Measurements from ENCODE around the gene MSANTD1.

The MSANTD1 gene

GRCh38 chr4:3237712-3238560, 11.0 kb upstream of the MSANTD1 start:
- TF ChIP-seq CTCF (IDR thresholded peaks at IDR 0.05; ENCODE audit: insufficient read depth, missing control alignments): no peak
- DNase-seq (ENCODE audit: insufficient read length, low spot score) (no peak), FAIRE-seq (no peak)

GRCh38 chr4:3238721-3239120, 10.2 kb upstream of the MSANTD1 start:
- no peak for FAIRE-seq
- no peak for TF ChIP-seq CTCF (IDR thresholded peaks at IDR 0.05; ENCODE audit: insufficient read depth, missing control alignments)

GRCh38 chr4:3239303-3239702, 9.7 kb upstream of the MSANTD1 start:
- TF ChIP-seq CTCF (IDR thresholded peaks at IDR 0.05; ENCODE audit: insufficient read depth, missing control alignments): no peak
- DNase-seq (ENCODE audit: insufficient read length, low spot score) (no peak), FAIRE-seq (no peak)

More at GRCh38 chr4:3238721-3239120, 10.2 kb upstream of the MSANTD1 start:
- no peak for DNase-seq (ENCODE audit: insufficient read length, low spot score)

GRCh38 chr4:3239998-3240920, 8.7 kb upstream of the MSANTD1 start:
- no peak for TF ChIP-seq CTCF (IDR thresholded peaks at IDR 0.05; ENCODE audit: insufficient read depth, missing control alignments)
- FAIRE-seq (no peak), DNase-seq (ENCODE audit: insufficient read length, low spot score) (no peak)

- TF ChIP-seq CTCF (IDR thresholded peaks at IDR 0.05; ENCODE audit: insufficient read depth, missing control alignments): no peak
- DNase-seq (ENCODE audit: insufficient read length, low spot score) (no peak), FAIRE-seq (no peak)
Measured at GRCh38 chr4:3240936-3241522, 7.9 kb upstream of the MSANTD1 start.

GRCh38 chr4:3241898-3242524, 6.9 kb upstream of the MSANTD1 start:
- TF ChIP-seq CTCF (IDR thresholded peaks at IDR 0.05; ENCODE audit: insufficient read depth, missing control alignments): no peak
- no peak for DNase-seq (ENCODE audit: insufficient read length, low spot score)
- FAIRE-seq: no peak
